MM.1S (cell line): ENCODE data around the gene IYD.

ENCODE experiments used
- DNase-seq: peaks from one replicate; pipeline ENCODE4 v3.0.0-alpha.2; 2015
- H2AFZ ChIP-seq: fragments of 300-600 bp; sonication (generic); 2 replicates; pipeline ENCODE4 v1.6.0; 2016; ENCODE audit warnings: antibody characterized with exemption, low read length
- H3F3A ChIP-seq: fragments of 300-600 bp; sonication (generic); 2 replicates; pipeline ENCODE4 v1.6.1; 2016; ENCODE audit warnings: mild to moderate bottlenecking, antibody characterized with exemption, low read length, moderate library complexity, mixed read lengths; ENCODE audit not compliant: insufficient read depth
- H3K27ac ChIP-seq: fragments of 300-600 bp; sonication (generic); 2 replicates; pipeline ENCODE4 v1.5.1; 2016; ENCODE audit warnings: mild to moderate bottlenecking, low read length
- H3K27me3 ChIP-seq: fragments of 300-600 bp; sonication (generic); replicated peaks from 2 replicates; pipeline ENCODE4 v1.6.0; 2016; ENCODE audit warnings: low read length; ENCODE audit not compliant: insufficient read depth
- H3K36me3 ChIP-seq: fragments of 300-600 bp; sonication (generic); replicated peaks from 2 replicates; pipeline ENCODE4 v1.6.1; 2016; ENCODE audit warnings: mild to moderate bottlenecking, low read length, mixed read lengths; ENCODE audit not compliant: insufficient read depth
- H3K4me1 ChIP-seq: fragments of 300-600 bp; sonication (generic); 2 replicates; pipeline ENCODE4 v1.6.1; 2016; ENCODE audit warnings: low read length, mixed read lengths
- H3K4me2 ChIP-seq: fragments of 300-600 bp; sonication (generic); 2 replicates; pipeline ENCODE4 v1.6.0; 2016; ENCODE audit warnings: low read depth, low read length
- H3K4me3 ChIP-seq: fragments of 300-600 bp; sonication (generic); 2 replicates; pipeline ENCODE4 v1.5.1; 2016; ENCODE audit warnings: low read length, mixed read lengths
- H3K79me2 ChIP-seq: fragments of 300-600 bp; sonication (generic); 2 replicates; pipeline ENCODE4 v1.6.1; 2016; ENCODE audit warnings: mixed run types, low read length, mixed read lengths
- H3K9ac ChIP-seq: fragments of 300-600 bp; sonication (generic); 2 replicates; pipeline ENCODE4 v1.6.1; 2016; ENCODE audit warnings: low read length, mixed read lengths
- H3K9me2 ChIP-seq: fragments of 300-600 bp; sonication (generic); replicated peaks from 2 replicates; pipeline ENCODE4 v1.6.1; 2016; ENCODE audit warnings: mild to moderate bottlenecking, low read length, mixed read lengths; ENCODE audit not compliant: insufficient read depth
- H3K9me3 ChIP-seq: fragments of 300-600 bp; sonication (generic); replicated peaks from 2 replicates; pipeline ENCODE4 v1.6.1; 2016; ENCODE audit warnings: mild to moderate bottlenecking, low read length, mixed read lengths; ENCODE audit not compliant: insufficient read depth
- H4K20me1 ChIP-seq: fragments of 300-600 bp; sonication (generic); 2 replicates; pipeline ENCODE4 v1.6.1; 2016; ENCODE audit warnings: mild to moderate bottlenecking, low read length, moderate library complexity, mixed read lengths; ENCODE audit not compliant: insufficient read depth
- EZH2 ChIP-seq: fragments of 300-600 bp; sonication (generic); optimal IDR thresholded peaks from 2 replicates; pipeline ENCODE3; 2017; ENCODE audit warnings: low read depth, mild to moderate bottlenecking, antibody characterized with exemption, low read length, mixed read lengths
- EZH2phosphoT487 ChIP-seq: fragments of 300-600 bp; sonication (generic); IDR thresholded peaks from 2 replicates; pipeline ENCODE4 v1.6.1; 2018; ENCODE audit warnings: antibody characterized with exemption, low read length
- TF ChIP-seq, protein P1 (sequence below): fragments of 300-600 bp; sonication (generic); IDR thresholded peaks from 2 replicates; pipeline ENCODE4 v1.5.1; 2016; ENCODE audit warnings: antibody characterized with exemption, low read length, mixed read lengths

The IYD gene

DNA sequence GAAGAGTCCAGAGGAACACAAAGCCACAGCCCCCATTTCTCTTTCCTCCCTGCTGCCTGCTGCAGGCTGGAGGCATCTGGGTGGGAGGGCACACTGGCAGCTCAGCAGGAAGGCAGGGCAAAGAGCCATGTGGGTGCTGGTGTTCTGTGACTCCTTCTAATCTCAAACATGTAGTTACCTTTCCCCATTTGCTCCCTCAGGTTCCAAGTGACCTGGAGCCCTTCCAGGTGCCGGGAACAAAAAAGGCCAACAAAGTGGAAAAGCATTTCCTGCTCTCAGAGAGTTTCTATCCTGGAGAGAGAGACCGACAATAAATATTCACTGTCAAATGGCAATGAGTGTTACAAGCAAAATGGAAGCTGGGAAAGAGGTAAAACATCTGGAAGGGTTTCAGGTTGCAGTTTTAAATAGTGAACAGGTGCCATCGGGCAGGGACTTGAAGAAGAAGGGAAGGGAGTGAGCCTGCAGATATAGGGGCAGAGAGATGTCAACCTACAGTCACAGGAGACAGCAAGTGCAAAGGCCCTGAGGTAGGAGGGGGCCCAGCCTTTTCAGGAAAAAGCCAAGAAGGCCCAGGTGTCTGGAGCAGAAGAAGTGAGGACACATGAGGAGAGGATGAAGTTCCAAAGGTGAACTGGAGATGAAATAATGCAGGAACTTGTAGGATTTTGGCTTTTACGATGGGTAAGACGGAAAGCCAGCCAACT, 43.6 kb upstream of the IYD start:
- Histone ChIP-seq H2AFZ (no peak overlapping the region), H3K36me3 (no peaks in the 10 kb centered on the region), H3K4me1 (no peaks in the 10 kb centered on the region), H3K9ac (no peak overlapping the region), H3K79me2 (no peaks in the 10 kb centered on the region), H3F3A (no peaks in the 10 kb centered on the region), H4K20me1 (no peaks in the 10 kb centered on the region), H3K27me3 (no peaks in the 10 kb centered on the region), H3K9me2 (no peaks in the 10 kb centered on the region), H3K4me3 (no peak overlapping the region), H3K4me2 (no peak overlapping the region), H3K9me3 (no peaks in the 10 kb centered on the region), H3K27ac (no peak overlapping the region)
- no peak for TF ChIP-seq EZH2phosphoT487
- TF ChIP-seq, protein P1, sequence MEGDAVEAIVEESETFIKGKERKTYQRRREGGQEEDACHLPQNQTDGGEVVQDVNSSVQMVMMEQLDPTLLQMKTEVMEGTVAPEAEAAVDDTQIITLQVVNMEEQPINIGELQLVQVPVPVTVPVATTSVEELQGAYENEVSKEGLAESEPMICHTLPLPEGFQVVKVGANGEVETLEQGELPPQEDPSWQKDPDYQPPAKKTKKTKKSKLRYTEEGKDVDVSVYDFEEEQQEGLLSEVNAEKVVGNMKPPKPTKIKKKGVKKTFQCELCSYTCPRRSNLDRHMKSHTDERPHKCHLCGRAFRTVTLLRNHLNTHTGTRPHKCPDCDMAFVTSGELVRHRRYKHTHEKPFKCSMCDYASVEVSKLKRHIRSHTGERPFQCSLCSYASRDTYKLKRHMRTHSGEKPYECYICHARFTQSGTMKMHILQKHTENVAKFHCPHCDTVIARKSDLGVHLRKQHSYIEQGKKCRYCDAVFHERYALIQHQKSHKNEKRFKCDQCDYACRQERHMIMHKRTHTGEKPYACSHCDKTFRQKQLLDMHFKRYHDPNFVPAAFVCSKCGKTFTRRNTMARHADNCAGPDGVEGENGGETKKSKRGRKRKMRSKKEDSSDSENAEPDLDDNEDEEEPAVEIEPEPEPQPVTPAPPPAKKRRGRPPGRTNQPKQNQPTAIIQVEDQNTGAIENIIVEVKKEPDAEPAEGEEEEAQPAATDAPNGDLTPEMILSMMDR, result no peak
- TF ChIP-seq EZH2, result no peak
- no peak for DNase-seq

DNA sequence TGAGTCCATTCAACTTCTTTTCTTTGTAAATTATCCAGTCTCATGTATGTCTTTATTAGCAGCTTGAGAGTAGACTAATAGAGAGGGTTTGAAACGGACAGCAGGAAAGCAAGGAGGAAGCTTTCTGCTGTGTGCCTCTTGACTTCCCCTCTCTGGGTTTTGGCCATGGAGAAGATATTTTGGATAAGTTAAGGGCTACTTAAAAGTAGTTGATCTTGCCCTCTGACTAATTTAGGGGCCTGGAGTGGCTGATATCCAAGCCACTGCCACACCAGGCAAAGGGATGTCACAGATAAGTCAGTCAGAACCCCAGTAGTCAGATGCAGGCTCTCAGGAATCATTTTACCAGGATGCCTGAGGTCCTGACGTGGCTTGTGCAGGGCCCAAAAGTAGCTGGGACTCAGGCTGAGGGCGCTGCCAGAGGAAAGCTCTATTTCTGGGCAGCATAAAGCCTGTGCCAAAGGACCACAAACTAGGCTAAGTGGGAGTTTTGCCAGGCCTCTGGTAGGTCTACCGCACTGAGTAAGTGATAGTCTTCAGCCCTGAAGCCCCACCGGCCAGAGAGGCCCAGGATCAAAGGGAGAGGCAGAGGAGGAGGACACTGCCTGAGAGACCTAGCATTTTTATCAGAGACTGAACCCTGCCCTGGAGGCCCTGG, 41.6 kb upstream of the IYD start:
- Histone ChIP-seq H3K4me1 (no peaks in the 10 kb centered on the region), H4K20me1 (no peaks in the 10 kb centered on the region), H3K27me3 (no peaks in the 10 kb centered on the region), H3K9me2 (no peaks in the 10 kb centered on the region), H2AFZ (no peak overlapping the region), H3K4me3 (no peak overlapping the region), H3K9ac (no peak overlapping the region), H3K27ac (no peak overlapping the region), H3K4me2 (no peak overlapping the region), H3K79me2 (no peaks in the 10 kb centered on the region), H3K36me3 (no peaks in the 10 kb centered on the region), H3F3A (no peaks in the 10 kb centered on the region), H3K9me3 (no peaks in the 10 kb centered on the region)
- no peak for TF ChIP-seq EZH2phosphoT487
- TF ChIP-seq, protein P1, result no peak
- no peak for TF ChIP-seq EZH2
- DNase-seq, result no peak

DNA sequence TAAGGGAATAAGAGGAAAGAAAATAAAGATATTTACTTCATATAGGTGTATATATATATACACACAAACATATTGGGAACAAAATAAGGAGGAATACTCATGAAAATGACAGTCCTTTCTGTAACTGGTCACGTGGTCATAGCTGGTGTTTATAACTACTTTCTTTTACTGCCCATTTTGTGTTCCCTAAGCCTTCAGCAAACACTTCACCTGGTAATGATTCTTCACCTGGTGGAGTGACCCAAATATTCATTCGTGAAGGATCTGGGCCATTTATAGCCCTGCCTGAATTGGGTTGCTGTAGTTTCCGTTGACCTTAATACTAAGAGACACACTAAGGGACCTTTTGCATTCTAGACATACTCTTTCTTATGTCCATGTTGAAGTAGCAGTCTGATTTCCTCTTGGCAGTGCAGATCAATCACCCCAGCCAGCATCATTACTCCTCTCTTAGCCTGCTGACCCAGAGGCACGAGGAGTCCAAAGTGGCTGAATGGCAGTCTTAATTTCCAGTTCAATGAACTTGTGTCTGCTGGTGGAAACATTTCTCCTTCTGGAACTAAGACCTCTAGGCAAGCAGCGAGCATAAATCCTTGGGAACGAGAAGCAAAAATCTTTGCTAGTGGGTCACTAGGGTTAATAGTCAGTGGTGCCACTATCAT, 39.9 kb upstream of the IYD start:
- TF ChIP-seq EZH2phosphoT487 (no peak), EZH2 (no peak)
- TF ChIP-seq, protein P1, result no peak

More for the DNA sequence above, 39.9 kb upstream of the IYD start:
- no peak overlapping the region for H2AFZ ChIP-seq
- no peak overlapping the region for H3K27ac ChIP-seq
- no peaks in the 10 kb centered on the region for H3K79me2 ChIP-seq
- no peak overlapping the region for H3K9ac ChIP-seq
- H3K4me2 ChIP-seq, result no peak overlapping the region
- H3F3A ChIP-seq, result no peaks in the 10 kb centered on the region
- no peaks in the 10 kb centered on the region for H4K20me1 ChIP-seq
- no peak overlapping the region for H3K4me3 ChIP-seq
- no peak for DNase-seq
- H3K9me3 ChIP-seq, result no peaks in the 10 kb centered on the region
- H3K9me2 ChIP-seq, result no peaks in the 10 kb centered on the region
- no peaks in the 10 kb centered on the region for H3K27me3 ChIP-seq
- H3K4me1 ChIP-seq, result no peaks in the 10 kb centered on the region
- no peaks in the 10 kb centered on the region for H3K36me3 ChIP-seq
